GM18526 (cell line): ENCODE results near the gene FAXC.

Experiments used
- POLR2A ChIP-seq: IDR thresholded peaks from 3 replicates; pipeline ENCODE4 v1.6.1; 2011; ENCODE audit not compliant: insufficient read length; ENCODE audit errors: extremely low read depth

The FAXC gene

DNA sequence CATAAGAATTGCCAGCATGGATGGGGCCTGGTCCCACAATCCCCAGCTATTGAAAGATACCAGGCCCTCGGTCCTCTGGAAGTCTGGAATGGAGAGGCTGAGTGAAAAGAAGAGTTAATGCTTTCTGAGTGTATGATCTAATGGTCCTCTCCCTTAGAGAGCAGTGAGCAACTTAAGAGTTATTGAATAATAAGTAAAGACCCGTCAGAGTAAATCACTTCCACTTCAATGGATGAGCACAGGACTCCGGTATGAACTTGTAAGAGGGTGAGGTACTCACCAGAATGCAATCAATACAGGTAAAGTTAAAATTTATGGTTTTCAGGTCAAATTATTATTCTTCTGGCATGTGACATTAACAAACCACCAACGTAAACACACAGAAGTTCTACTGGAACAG, 39.9 kb downstream of the FAXC start:
- no peak for TF ChIP-seq POLR2A

DNA sequence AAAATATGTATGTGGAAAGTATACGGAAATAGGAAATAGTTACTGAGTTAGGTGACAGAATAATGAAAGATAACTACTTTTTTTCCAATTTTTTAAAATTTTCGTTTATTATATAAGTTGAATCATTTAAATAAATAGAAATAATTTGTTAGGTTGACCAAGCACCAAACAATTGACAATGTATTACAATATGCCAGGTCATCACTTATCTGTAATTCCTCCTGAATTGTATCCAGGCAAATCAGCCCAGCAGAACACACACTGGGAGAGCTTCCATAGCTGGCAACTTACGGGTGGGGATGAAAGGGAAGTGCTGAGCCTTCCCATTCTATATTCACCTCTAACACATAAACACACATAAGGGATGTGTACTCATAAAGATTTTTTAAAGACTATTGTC, 40.7 kb downstream of the FAXC start:
- no peak for TF ChIP-seq POLR2A

DNA sequence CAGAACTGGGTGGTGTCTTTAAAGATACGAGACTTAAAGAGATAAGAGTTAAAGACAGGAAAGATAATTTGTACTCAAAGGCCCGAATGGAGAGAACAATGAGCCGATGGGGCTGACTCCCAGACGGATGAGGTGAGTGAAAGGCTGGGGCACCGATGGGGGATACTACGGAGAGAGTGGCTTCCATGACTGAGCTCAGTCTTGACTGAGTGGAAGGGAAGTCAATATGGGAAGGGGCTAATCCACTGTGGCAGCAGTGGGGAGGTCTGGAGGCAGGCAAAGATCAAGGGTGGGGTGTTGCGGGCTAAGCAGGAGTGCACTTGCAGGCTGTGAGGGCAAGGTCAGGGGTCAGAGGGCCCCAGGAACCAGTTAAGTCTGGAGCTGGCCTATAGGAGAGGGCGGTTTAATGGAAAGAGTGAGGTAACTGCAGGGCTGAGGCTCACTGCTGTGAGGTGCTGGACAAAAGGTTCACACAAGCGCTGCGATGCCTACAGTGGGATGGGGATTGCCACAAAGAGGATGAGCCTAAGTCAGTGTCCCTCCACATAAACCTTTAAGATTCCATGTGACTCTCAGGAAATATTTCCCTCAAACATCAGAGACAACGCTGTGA, 42.1 kb downstream of the FAXC start:
- TF ChIP-seq POLR2A, result no peak

DNA sequence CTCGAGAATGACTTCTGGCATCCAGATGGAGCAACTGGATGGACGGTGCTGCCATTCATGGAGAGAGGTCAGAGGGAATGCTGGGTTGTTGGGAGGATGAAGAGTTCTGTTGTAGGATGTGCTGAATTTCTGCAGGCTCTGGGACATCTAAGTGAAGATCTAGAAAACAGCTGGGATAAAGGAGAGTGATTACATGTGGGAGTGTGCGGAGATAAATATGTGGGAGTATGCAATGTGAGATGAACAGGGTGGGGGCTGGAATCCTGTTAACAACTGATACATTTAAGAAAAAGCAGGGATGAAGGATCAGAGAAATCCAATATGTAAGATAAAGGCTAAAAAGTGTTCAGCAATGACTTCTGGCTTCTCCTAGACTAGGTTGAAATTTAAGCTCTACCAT, 43.1 kb downstream of the FAXC start:
- TF ChIP-seq POLR2A, result no peak

DNA sequence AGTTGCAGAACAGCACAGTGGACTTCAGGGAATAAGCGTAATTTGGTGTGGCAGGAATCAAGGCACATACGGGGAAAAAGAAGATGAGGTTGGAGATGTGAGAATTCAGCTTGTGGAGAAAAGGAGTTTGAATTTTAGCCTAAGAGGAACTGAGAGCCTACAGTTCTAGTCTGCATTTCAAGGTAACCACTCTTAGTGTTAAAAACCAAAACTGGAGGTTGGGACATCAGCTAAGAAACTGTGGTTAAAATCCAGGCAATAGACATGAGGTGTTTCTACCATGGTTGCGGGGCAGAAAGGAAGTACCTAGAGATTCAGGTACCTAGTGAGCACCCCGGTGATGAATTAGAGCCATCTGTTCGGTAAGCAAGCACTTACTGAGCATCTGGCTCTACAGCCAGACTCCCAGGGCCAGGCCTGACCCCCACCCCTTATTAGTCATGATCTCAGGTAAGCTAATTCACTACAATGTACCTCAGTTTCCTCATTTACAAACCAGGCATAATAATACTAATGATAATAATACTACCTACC, 44.4 kb downstream of the FAXC start:
- no peak for TF ChIP-seq POLR2A

DNA sequence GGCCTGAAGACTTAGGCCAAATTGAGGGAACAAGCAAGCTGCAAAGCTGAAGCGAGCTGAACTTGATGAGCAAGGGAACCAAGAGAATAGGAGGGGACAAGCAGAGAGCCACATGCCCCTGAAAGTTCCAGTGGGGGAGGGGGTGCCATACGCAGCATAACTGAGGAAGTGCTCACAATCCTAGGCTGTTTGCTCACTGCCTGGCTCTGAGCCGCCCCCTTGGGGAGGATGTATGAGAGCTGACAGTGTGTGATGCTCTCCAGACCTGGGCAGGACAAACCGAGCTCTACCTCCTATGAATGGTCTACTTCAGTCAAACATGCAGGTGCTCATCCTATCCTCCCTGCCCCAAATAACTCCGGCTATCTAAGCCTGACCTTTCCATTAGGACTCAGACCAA, 52.1 kb downstream of the FAXC start:
- TF ChIP-seq POLR2A, result no peak

DNA sequence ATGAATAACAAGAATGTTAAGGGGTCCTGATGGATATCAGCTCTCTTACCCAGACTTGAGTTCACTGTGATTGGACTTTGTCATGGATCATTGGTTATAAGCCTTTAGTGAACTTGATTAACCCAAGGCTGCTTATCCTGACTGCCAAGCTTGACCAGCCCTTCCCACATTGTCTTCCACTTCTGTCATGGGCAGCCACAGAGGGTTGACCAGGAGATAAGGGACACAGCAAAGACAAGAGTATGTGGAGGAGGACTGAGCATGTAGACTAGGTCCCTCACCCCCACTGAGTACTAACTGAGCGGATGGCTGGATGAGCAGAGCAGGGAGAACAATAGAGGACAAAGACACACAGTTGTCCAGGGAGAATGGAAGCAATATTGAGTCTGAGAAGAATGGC, 52.5 kb downstream of the FAXC start:
- TF ChIP-seq POLR2A, result no peak

DNA sequence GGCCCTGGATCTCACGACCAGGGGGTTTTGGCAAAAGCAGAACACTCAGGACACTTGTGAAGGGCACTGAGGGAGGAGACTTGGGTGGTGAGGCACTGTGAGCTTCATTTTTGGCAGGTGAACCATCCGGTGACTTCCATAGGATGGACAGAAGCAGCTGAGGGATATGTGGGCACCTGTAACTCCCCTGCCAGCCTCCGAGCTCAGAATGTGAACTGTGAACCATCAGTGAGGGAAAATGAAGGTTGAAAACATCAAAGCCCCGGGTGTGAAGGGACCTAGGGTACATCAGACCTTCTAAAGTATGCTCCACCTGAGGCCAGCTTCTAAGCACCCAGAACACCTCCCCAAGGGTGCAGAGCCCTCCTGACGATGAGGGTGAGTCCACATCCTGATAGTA, 53.2 kb downstream of the FAXC start:
- no peak for TF ChIP-seq POLR2A

DNA sequence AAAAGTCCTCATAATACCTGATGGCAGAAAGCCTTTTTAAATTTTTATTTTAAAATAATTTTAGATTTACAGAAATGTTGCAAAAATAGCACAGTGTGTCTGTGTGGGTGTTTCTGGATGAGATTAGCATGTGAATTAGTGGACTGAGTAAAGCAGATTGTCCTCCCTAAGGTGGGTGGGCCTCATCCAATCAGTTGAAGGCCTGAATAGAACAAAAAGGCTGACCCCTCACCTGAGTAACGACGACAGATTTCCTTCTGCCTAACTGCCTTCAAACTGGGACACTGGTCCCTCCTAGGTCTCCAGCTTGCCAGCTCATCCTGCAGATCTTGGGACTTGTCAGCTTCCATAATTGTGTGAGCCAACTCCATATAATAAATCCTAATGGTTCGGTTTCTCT, 54.2 kb downstream of the FAXC start:
- no peak for TF ChIP-seq POLR2A

DNA sequence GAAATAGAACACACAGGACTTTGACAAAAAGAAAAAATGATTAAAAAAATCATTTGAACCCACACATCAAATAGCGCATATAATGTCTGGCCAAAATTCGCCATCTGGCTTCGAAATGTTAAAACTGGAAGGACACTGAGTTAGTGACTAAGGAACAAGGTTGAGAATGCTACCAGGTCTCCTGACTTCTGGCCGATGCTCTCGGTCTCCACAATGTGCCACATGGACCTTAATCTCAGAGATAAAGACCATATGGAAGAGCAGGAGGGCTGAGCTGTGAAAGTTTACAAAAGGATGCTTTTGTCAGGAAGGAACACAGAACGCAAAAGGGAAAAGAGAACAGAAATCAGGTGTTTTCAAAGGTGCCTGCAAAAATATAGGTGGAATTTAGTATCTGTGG, 54.7 kb downstream of the FAXC start:
- no peak for TF ChIP-seq POLR2A

DNA sequence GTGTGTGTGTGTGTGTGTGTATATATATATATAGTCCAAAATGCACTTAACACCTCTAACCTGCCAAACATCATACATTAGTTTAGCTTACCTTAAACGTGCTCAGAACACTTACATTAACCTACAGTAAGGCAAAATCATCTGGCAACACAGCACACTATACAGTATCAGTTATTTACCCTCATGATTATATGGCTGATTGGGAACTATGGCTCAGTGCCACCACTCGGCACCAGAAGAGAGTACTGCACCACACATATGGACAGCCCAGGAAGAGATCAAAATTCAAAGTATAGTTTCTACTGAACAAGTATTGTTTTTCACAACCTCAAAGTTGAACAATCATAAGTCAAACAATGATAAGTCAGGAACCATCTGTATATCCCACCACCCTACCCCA, 59.8 kb downstream of the FAXC start:
- TF ChIP-seq POLR2A, result no peak

DNA sequence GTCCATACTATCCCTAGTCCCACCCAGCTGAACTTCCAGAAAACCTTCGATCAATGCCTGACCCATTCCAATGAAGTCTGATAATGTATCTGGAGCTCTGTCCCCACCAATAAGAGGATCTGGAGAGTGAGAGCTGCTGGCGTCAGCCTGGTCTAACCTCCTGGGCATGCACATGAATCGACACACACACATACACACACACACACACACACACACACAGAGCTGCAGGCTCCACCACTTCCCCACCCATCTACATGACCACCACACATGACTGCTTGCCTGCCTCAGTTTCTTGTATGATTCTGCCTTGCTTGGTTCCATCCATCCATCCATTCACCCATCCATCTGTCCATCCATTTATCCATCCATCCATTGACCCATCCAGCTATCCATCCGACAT, 60.8 kb downstream of the FAXC start:
- no peak for TF ChIP-seq POLR2A

DNA sequence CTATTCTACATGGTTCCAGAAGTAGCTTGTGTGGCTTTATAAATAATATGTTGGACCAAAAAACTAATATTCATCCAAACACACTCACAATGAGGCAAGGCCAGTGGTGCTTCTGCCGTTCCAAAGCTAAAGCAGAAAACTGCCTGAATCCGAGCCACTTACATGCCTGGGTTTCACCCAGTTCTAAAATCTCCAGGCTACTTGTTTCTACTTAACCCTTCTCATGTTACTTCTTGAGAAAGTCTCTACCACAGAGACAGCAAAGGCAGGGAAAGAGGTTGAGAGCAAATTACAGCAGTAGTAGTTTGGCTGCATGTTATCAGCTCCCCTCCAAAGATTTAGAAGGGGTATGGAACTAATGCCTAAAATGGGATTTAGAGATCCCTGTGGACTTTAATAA, 62.0 kb downstream of the FAXC start:
- no peak for TF ChIP-seq POLR2A

DNA sequence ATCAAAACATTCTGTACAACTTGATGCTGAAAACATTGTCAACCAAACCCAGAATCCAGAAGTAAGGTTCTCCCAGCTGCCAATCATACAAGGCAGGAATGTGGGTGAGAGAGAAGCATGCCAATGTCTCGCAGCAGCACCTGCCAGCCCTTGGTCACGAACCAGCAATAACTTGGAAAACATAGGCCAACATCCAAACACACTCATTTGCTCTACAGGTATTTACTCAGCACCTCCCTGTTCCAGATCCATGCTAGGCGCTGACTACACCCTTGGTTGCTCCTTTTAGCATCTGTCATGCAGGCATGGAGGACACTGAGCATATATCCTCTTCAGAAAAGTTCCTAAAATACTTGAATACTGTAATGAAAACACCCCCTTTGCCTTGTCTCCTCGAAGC, 63.6 kb downstream of the FAXC start:
- no peak for TF ChIP-seq POLR2A

DNA sequence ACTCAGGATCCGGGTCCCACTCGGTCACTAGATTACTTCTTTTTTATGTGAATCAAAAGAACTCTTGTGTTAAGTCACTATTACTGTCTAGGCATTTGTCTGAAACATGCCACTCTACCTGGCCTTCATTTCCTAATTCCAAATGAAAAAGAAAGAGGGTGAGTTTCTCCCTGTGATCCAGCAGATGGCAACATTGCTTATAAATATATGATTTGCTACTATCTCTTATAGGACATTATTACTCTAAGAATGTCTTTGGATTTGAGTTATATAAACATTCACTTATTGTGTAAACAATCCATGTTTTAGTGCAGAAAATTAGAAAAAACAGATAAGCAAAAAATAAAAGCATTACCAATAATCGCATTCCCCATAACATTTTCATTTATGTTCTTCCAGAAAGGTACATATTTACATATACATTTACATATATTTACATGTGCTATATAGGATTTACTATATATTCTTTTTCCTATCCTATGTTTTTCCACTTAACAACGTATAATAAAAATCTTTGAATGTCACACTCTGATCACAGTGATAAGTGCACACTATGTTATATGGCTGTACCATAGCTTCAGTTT, 66.9 kb downstream of the FAXC start:
- no peak for TF ChIP-seq POLR2A

DNA sequence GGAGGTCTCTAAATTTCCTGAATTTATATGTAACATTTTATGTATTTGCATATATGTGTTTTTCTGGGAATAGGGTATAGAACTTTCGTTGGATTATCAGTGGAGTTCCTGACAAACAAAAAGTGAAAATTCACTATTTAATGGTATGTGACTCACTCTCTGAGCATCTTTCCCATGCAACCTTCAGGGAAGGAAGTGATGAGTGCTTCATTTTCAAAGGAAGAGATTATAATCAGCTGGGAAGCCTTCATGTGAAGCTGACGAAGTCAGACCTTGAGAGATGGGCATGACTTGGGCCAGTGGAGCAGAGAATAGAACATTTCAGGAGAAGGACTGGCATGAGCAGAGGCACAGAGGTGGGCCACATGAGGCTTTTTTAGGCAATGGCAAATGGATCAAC, 72.7 kb downstream of the FAXC start:
- no peak for TF ChIP-seq POLR2A

DNA sequence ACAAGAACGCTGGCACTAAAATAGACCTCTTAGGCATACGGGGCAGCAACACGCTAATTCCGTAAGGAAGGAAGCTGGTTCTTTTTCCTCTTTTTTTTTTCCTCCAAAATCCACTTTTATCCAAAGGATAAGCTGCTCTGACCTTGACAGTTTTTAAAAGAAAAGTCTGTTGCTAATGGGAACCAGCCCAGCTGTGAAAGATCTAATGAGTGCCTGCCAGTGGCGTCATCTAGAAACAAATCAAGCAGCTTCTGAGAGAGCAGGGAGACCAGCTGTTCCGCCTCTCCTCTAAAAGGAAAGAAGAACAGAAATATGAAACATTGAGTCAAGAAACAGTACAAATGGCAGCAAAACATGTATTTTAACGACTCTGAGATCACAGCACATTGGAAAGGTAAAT, 78.6 kb downstream of the FAXC start:
- no peak for TF ChIP-seq POLR2A
